NCI-H460 (cell line): ENCODE measurements around the gene NACC2. TPM values are rescaled to one million over a fixed set of nuclear protein-coding genes. Genes with fewer than 3 reads are reported as not detected.

Source experiments
- DNase-seq: peaks from one replicate; pipeline ENCODE4 v3.0.0-alpha.2; 2016; ENCODE audit warnings: low read depth; ENCODE audit errors: extremely low read depth
- total RNA-seq: library from RNA; depleted of rRNA; stranded (reverse); fragments of >200 nt; shearing (Covaris generic); gene quantifications from 2 replicates; pipeline ENCODE4 v1.2.3, GENCODE V29; 2014

Gene NACC2
- total RNA-seq, 1 experiment from 2014 or later = 27.0 TPM

- no peak for DNase-seq
These were observed 109.2 kb downstream of the NACC2 start for GRCh38 chr9:135985889-135986288.

GRCh38 chr9:135985459-135985774 is 109.7 kb downstream of the NACC2 start:
- DNase-seq = no peak

GRCh38 chr9:135984072-135984710 is 110.9 kb downstream of the NACC2 start:
- no peak for DNase-seq

- no peak for DNase-seq
These were observed 111.6 kb downstream of the NACC2 start for GRCh38 chr9:135983208-135984071.

GRCh38 chr9:135982499-135983207 is 112.4 kb downstream of the NACC2 start:
- DNase-seq = no peak

GRCh38 chr9:135980926-135981630 is 114.0 kb downstream of the NACC2 start:
- DNase-seq = no peak

- DNase-seq = no peak
These were observed 115.4 kb downstream of the NACC2 start for GRCh38 chr9:135979547-135980166.

GRCh38 chr9:135978642-135979546 is 116.2 kb downstream of the NACC2 start:
- no peak for DNase-seq

GRCh38 chr9:135976944-135977343 is 118.1 kb downstream of the NACC2 start:
- no peak for DNase-seq

GRCh38 chr9:135976531-135976930 is 118.6 kb downstream of the NACC2 start:
- no peak for DNase-seq

- no peak for DNase-seq
These were observed 119.3 kb downstream of the NACC2 start for GRCh38 chr9:135975834-135976233.

GRCh38 chr9:135974220-135974573 is 120.9 kb downstream of the NACC2 start:
- no peak for DNase-seq

GRCh38 chr9:135973277-135974219 is 121.5 kb downstream of the NACC2 start:
- DNase-seq = no peak

- no peak for DNase-seq
These were observed 123.2 kb downstream of the NACC2 start for GRCh38 chr9:135971892-135972291.

- no peak for DNase-seq
These were observed 123.8 kb downstream of the NACC2 start for GRCh38 chr9:135971111-135971766.

- no peak for DNase-seq
These were observed 124.8 kb downstream of the NACC2 start for GRCh38 chr9:135970128-135970815.

- no peak for DNase-seq
These were observed 125.9 kb downstream of the NACC2 start for GRCh38 chr9:135969064-135969683.
